NCI-H2107 treated with DMSO at 0.1 percent for 48 hours (cell line): Measurements from ENCODE around the gene G6PD.
A peak's percentile ranks its signal among the peaks of the same experiment; 100 is the strongest.
"Not testable (repeated sequence)": the region's sequence is repeated elsewhere in the genome, so short reads cannot be mapped to it uniquely, and the experiment has no call there.

Source experiments
- DNase-seq: peaks from one replicate; lab custom pipeline; 2025; ENCODE audit not compliant: unreplicated experiment; lab: John Stamatoyannopoulos, UW

The G6PD gene

GRCh38 chrX:154545673-154546274 lies 872 bp downstream of the G6PD start:
- DNase-seq: no peak

DNA sequence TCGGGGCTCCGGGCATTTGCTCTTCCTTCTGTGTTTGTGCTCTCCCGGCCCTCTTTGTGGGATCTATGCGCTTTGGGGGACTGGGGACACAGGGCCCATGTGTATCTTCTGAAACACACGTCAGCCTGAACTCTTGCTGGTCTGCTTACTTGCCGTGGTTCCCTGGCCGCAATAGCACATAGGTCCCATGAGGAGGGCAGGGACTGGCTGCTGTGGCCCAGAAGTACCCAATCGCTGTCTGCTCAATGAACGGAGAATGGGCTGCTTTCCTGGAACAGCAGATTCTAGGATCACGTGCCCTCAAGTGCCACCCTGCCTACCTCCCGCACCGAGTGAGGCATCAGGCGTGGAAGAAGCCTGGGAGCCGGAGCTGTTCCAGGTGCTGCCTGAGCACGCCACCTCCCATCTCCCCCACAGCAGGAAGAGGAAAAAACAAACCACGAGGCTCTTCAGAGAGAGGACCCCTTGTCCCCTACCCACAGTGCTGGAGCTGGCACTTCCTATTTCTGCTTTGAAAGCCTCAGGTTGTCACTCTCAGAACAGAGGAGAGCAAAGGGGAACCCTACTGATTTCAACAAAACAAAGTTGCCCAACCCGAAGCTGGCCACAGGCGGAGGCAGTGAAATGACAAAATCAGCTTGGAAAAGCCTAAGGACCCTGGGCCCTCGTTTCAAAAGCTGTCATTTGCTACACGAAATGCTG lies 3.8 kb downstream of the G6PD start:
- no peak for DNase-seq

GRCh38 chrX:154541896-154542722 lies 4.5 kb downstream of the G6PD start:
- no peak for DNase-seq

DNA sequence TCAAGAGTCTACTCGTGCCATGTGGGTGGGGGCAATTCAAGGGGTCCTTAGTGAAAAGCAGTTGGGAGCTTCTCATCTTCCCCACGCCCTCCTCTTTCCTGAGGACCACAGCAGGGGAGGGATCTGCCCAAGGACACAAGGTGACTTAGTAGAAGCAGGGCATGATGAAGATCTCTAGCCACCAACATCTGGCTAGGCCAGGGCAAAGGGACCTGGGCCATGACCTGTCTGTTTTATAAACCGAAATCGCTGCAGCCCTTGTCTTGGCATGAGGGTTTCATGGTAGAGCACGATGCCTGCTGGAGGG lies 5.1 kb downstream of the G6PD start:
- no peak for DNase-seq

DNA sequence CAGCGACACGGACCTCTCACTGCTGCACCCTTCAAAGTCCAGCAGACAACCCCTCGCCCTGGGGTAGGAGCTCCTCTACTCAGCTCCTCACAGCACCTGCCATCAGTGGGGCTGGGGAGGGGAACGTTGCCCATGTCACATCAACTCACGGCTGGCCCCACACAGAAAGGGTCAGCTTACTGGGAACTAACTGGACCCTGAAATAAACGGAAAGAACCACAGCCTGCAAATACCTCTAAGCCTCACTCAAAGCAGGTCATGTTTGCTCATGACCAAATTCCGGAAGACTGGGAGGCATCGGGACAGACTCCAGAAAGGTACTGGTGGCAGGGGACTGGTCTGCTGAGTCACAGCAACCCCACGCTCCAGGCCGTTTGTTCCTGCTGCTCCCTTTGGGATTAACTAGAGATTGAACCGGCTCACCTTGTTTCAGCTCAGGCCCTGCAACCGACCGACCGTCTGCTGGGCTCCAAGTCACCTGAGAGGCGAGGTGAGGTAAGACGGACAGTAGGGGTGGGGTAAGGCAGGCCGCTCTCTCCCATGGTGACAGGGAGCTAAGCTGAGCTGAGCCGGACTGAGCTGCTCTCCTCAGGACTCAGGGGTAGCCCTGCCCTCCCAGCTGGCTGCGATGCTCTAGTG lies 5.6 kb downstream of the G6PD start:
- DNase-seq: no peak

DNA sequence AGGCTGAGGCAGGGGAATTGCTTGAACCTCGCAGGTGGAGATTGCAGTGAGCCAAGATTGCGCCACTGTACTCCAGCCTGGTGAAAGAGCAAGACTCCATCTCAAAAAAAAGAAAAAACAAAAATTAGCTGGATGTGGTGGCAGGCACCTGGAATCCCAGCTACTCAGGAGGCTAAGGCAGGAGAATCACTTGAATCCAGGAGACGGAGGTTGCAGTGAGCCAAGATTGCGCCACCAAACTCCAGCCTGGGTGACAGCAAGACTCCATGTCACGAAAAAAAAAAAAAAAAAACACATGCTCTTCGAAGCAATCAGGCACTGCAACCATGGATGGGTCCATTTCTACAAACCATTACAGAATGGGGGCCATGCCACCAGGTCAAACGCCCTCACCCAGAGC lies 6.3 kb downstream of the G6PD start:
- DNase-seq: not testable (repeated sequence)

GRCh38 chrX:154539077-154539476 lies 7.6 kb downstream of the G6PD start:
- DNase-seq: no peak

DNA sequence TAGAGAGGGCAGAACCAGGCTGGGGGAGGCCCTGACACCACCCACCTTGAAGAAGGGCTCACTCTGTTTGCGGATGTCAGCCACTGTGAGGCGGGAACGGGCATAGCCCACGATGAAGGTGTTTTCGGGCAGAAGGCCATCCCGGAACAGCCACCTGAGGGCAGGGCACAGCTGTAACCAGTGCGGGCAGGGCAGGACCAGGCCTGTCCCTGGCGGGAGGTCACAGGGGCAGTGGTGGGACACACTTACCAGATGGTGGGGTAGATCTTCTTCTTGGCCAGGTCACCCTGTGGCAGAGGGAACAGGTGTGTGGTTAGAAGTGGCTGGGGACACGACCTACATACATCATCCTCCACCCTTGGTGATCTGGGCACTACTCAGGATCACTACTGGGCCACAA lies 10.8 kb downstream of the G6PD start:
- no peak for DNase-seq

DNA sequence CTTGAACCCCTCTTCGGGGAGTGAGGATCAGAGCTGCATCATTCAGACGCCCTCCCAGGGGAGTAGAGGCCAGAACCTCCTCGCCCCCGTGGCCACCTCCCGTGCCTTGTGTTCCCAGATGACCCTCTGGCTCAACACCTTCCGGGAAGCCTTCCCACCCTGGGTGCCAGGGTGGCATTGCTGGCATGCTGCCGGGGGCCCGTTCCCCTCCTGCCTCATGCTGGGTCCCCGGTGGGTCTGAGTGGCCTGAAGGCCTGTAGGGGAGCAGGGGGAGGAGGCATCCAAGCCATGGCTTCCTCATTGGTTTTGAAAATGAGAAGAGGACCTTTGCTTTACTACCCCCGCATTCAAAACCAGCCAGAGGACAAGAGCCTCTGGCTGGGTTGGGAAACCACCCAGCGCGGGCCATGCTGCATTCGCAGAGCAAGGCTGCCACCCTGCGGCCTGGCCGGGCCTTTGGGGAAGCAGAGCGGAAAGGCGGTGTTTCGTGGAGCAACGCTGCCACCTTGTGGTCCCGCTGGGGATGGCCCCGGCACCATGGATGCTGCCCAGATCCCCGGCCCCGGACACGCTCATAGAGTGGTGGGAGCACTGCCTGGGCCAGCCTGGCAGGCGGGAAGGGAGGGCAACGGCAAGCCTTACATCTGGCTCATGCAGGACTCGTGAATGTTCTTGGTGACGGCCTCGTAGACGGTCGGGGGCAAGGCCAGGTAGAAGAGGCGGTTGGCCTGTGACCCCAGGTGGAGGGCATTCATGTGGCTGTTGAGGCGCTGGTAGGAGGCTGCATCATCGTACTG lies 11.9 kb downstream of the G6PD start:
- peak; percentile 35 for DNase-seq

DNA sequence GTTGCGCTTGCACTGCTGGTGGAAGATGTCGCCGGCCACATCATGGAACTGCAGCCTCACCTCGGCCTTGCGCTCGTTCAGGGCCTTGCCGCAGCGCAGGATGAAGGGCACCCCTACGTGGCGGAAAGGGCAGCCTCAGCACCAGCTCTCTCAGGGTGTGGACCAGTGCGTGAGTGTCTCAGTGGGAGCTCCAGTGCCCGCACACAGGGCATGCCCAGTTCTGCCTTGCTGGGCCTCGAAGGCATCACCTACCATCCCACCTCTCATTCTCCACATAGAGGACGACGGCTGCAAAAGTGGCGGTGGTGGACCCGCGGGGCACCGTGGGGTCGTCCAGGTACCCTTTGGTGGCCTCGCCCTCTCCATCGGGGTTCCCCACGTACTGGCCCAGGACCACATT lies 14.0 kb downstream of the G6PD start:
- no peak for DNase-seq

DNA sequence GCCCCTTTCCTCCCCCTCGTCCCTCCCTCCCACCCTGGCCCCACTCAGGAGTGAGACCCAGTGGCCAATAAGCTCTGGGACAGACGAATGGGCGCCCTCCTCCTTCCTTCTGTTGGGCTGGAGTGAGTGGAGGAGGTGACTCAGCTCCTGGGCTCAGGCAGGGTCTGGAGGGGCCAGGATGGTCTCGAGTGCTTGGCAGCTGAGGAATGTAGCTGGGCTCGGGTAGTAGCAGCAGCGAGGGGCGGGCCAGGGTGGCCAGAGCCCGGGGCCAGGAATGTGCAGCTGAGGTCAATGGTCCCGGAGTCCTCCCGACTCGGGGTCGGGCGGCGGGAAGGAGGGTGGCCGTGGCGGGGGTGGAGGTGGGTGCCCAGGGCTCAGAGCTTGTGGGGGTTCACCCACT lies 15.0 kb downstream of the G6PD start:
- no peak for DNase-seq

DNA sequence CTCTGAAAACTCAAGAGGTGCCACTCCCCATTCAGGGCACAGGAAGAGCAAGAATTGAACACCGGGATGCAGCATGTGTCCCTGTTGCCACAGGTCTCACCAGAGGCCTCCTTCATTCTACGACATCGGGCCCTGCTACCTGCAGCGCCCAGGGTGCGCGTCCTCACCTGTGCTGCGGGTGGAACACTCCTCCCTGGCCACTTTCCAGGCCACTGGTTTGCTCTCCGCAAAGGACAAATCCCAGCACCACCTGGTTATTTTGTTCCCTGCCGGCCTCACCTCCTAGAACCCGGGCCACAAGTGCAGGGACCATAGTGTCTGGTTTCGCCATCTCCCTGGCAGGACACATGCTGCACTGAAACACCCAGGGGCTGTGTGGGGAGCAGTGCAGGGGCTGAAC lies 16.4 kb downstream of the G6PD start:
- DNase-seq: no peak

DNA sequence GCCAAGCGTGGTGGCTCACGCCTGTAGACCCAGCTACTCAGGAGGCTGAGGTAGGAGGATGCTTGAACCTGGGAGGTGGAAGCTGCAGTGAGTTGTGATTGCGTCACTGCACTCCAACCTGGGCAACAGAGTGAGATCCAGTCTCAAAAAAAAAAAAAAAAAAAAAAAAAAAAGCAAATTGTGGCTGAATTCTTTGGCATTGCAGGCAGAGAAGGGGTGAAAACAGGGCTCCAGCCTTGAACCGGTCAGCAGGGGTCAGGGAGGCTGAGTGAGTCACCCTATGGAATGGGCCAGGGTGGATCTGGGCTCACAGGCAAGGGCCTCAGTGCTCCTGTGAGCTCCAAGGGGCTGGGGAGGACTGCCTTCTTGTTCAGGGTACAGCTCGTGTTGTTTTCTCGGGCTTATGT lies 17.4 kb downstream of the G6PD start:
- DNase-seq: no peak

GRCh38 chrX:154526901-154527675 lies 19.6 kb downstream of the G6PD start:
- DNase-seq: peak; percentile 86

DNA sequence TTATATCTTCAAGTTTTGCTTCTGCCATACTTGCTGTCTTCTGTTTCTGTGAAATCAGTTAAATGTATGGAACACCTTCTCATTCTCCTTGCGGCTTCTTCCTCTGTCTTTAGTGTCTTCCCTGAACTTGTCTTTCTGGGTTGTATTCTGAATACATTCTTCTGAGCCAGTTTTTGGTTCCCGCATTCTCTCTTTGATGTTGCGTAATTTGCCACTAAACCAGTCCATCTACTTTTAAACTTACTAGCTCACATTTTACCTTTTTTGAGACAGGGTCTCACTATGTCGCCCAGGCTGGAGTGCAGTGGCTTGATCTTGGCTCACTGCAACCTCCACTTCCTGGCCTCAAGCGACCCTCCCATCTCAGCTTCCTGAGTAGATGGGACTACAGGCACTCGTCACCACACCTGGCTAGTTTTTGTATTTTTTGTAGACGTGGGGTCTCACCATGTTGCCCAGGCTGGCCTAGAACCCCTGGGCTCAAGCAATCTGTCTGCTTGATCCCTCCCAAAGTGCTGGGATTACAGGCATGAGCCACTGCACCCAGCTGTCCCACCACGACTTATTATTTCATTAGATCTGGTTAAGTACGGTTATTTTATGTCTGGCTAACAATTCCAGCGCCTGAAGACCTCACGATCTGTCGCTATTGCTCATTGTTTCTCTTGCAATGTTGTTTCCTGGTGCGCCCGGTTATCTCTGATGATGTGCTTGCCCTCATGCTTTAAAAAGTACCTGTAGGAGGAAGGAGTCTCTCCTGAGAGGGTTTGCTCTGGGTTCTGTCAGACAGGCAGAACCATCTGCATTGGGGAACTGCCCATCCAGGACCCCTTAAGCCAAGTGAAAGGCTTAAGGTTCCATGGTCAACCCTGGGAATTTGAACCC lies 20.8 kb downstream of the G6PD start:
- DNase-seq: no peak

GRCh38 chrX:154519389-154519788 lies 27.3 kb downstream of the G6PD start:
- DNase-seq: no peak

- DNase-seq: no peak
Observed at GRCh38 chrX:154517101-154517781, 29.4 kb downstream of the G6PD start.

GRCh38 chrX:154516656-154517100 lies 30.0 kb downstream of the G6PD start:
- DNase-seq: peak; percentile 11
